HAP-1 (cell line): Measurements from ENCODE around the gene LTB.
A peak's percentile ranks its signal among the peaks of the same experiment; 100 is the strongest.

Source experiments
- DNase-seq, 2 experiments: peaks; one replicate each; pipeline ENCODE4 v3.0.0-alpha.2; 2016 to 2020; ENCODE audit warnings: low spot score in 2 of 2
- H3K27me3 ChIP-seq: fragments of 250-450 bp; sonication (Bioruptor Pico); 2 replicates; pipeline ENCODE4 v1.5.1; 2020; ENCODE audit warnings: low read depth, mild to moderate bottlenecking, moderate library complexity
- H3K36me3 ChIP-seq: fragments of 250-450 bp; sonication (Bioruptor Pico); replicated peaks from 2 replicates; pipeline ENCODE4 v1.5.1; 2020; ENCODE audit warnings: mild to moderate bottlenecking
- H3K4me1 ChIP-seq: fragments of 250-450 bp; sonication (Bioruptor Pico); 2 replicates; pipeline ENCODE4 v1.5.1; 2020; ENCODE audit warnings: mild to moderate bottlenecking
- H3K4me3 ChIP-seq: fragments of 250-450 bp; sonication (Bioruptor Pico); 2 replicates; pipeline ENCODE4 v1.5.1; 2020; ENCODE audit warnings: mild to moderate bottlenecking, moderate library complexity
- H3K9me3 ChIP-seq: fragments of 250-450 bp; sonication (Bioruptor Pico); 2 replicates; pipeline ENCODE4 v1.5.1; 2020; ENCODE audit warnings: mild to moderate bottlenecking, moderate library complexity
- in situ Hi-C: fragments of 300-500 bp; cut with MboI; formaldehyde crosslinking; loops from 3 replicates; pipeline ENCODE4 v1.14.3; 2020; ENCODE audit warnings: low sequenced_read_pairs, inconsistent platforms, mixed read lengths

The LTB gene

GRCh38 chr6:31587791-31588777 is 5.9 kb upstream of the LTB start:
- H3K36me3 ChIP-seq = 0 out of 2 replicates have a peak, but pooled peaks cover 2% of the 10 kb centered on the region
- H3K27me3 ChIP-seq = no peaks in the 10 kb centered on the region
- H3K4me1 ChIP-seq = no peaks in the 10 kb centered on the region
- no peak overlapping the region for H3K4me3 ChIP-seq
- in situ Hi-C loops = no loop called here
- no peaks in the 10 kb centered on the region for H3K9me3 ChIP-seq
- no peak for DNase-seq

- no peak overlapping the region for H3K4me3 ChIP-seq
- H3K4me1 ChIP-seq = peaks cover 2% of the 10 kb centered on the region; the same call in 1 of the 2 replicates
- in situ Hi-C loops = no loop called here
- no peak for DNase-seq
- H3K36me3 ChIP-seq = 0 out of 2 replicates have a peak, but pooled peaks cover 2% of the 10 kb centered on the region
- H3K27me3 ChIP-seq = no peaks in the 10 kb centered on the region
- no peaks in the 10 kb centered on the region for H3K9me3 ChIP-seq
These were observed 4.5 kb upstream of the LTB start for GRCh38 chr6:31586599-31587281.

GRCh38 chr6:31586008-31586407 is 3.8 kb upstream of the LTB start, which contains the start of gene LST1:
Gene LST1, plus strand, starts transcription at chr6:31586277. Its CDS starts 1,023 bp downstream, at chr6:31587300.
- Histone ChIP-seq H3K4me3 (no peak within 1 kb of the TSS), H3K9me3 (no peaks in the 10 kb centered on the region), H3K36me3 (0 out of 2 replicates have a peak, but pooled peaks cover 2% of the 10 kb centered on the region), H3K27me3 (no peaks in the 10 kb centered on the region), H3K4me1 (peaks cover 9% of the 10 kb centered on the region)
- in situ Hi-C loops = no loop called here
- DNase-seq = no peak

GRCh38 chr6:31585491-31585890 is 3.3 kb upstream of the LTB start:
- Histone ChIP-seq H3K4me3 (no peak overlapping the region), H3K4me1 (peaks cover 9% of the 10 kb centered on the region), H3K9me3 (no peaks in the 10 kb centered on the region), H3K36me3 (0 out of 2 replicates have a peak, but pooled peaks cover 2% of the 10 kb centered on the region), H3K27me3 (no peaks in the 10 kb centered on the region)
- DNase-seq = peak in 1 of 2 experiments; percentile 36
- in situ Hi-C loops = no loop called here

- Histone ChIP-seq H3K27me3 (no peaks in the 10 kb centered on the region), H3K4me1 (peaks cover 9% of the 10 kb centered on the region), H3K9me3 (no peaks in the 10 kb centered on the region), H3K36me3 (0 out of 2 replicates have a peak, but pooled peaks cover 2% of the 10 kb centered on the region), H3K4me3 (peak overlapping the region; percentile 58)
- in situ Hi-C loops = no loop called here
- DNase-seq = peak in 1 of 2 experiments; percentile 38
These were observed 592 bp downstream of the LTB start for GRCh38 chr6:31581434-31582229.

- Histone ChIP-seq H3K4me1 (peaks cover 9% of the 10 kb centered on the region), H3K4me3 (peak overlapping the region; percentile 58), H3K9me3 (no peaks in the 10 kb centered on the region), H3K27me3 (no peaks in the 10 kb centered on the region), H3K36me3 (0 out of 2 replicates have a peak, but pooled peaks cover 2% of the 10 kb centered on the region)
- DNase-seq = peak; percentile 84 to 94
- in situ Hi-C loops = no loop called here
These were observed 1.3 kb downstream of the LTB start for GRCh38 chr6:31580807-31581433.

GRCh38 chr6:31580438-31580740 is 1.8 kb downstream of the LTB start:
- peaks cover 9% of the 10 kb centered on the region for H3K4me1 ChIP-seq
- no peaks in the 10 kb centered on the region for H3K27me3 ChIP-seq
- peak overlapping the region; percentile 58 for H3K4me3 ChIP-seq
- in situ Hi-C loops = no loop called here
- no peak for DNase-seq
- H3K9me3 ChIP-seq = no peaks in the 10 kb centered on the region
- no peaks in the 10 kb centered on the region for H3K36me3 ChIP-seq

GRCh38 chr6:31579546-31580437 is 2.4 kb downstream of the LTB start:
- H3K4me3 ChIP-seq = no peak overlapping the region; the same call in 1 of the 2 replicates
- no peaks in the 10 kb centered on the region for H3K36me3 ChIP-seq
- in situ Hi-C loops = no loop called here
- no peaks in the 10 kb centered on the region for H3K9me3 ChIP-seq
- 0 out of 2 replicates have a peak, but pooled peaks cover 3% of the 10 kb centered on the region for H3K27me3 ChIP-seq
- H3K4me1 ChIP-seq = peaks cover 9% of the 10 kb centered on the region
- DNase-seq = no peak

GRCh38 chr6:31579119-31579505 is 3.1 kb downstream of the LTB start:
- H3K4me1 ChIP-seq = peaks cover 9% of the 10 kb centered on the region
- no peak for DNase-seq
- in situ Hi-C loops = no loop called here
- H3K9me3 ChIP-seq = no peaks in the 10 kb centered on the region
- 0 out of 2 replicates have a peak, but pooled peaks cover 3% of the 10 kb centered on the region for H3K27me3 ChIP-seq
- no peaks in the 10 kb centered on the region for H3K36me3 ChIP-seq
- no peak overlapping the region for H3K4me3 ChIP-seq

- Histone ChIP-seq H3K36me3 (no peaks in the 10 kb centered on the region), H3K4me1 (peaks cover 9% of the 10 kb centered on the region), H3K9me3 (no peaks in the 10 kb centered on the region), H3K4me3 (no peak overlapping the region), H3K27me3 (0 out of 2 replicates have a peak, but pooled peaks cover 3% of the 10 kb centered on the region)
- no peak for DNase-seq
- in situ Hi-C loops = no loop called here
These were observed 3.8 kb downstream of the LTB start for GRCh38 chr6:31578184-31579118.

- in situ Hi-C loops = no loop called here
- Histone ChIP-seq H3K36me3 (no peaks in the 10 kb centered on the region), H3K4me3 (no peak overlapping the region), H3K4me1 (peaks cover 9% of the 10 kb centered on the region), H3K27me3 (0 out of 2 replicates have a peak, but pooled peaks cover 3% of the 10 kb centered on the region), H3K9me3 (no peaks in the 10 kb centered on the region)
- no peak for DNase-seq
These were observed 4.7 kb downstream of the LTB start for GRCh38 chr6:31577579-31577966.
